ENCODE results near the gene LDLRAD4.
"Not testable (repeated sequence)": the region's sequence is repeated elsewhere in the genome, so short reads cannot be mapped to it uniquely, and the experiment has no call there.

Gene LDLRAD4

GRCh38 chr18:13454363-13455150, 236.0 kb downstream of the LDLRAD4 start:
- DNase-seq: no peak

- no peak for DNase-seq
These were observed 236.9 kb downstream of the LDLRAD4 start for GRCh38 chr18:13455471-13455870.

- no peak for DNase-seq
These were observed 237.5 kb downstream of the LDLRAD4 start for GRCh38 chr18:13455960-13456481.

GRCh38 chr18:13456736-13457271, 238.2 kb downstream of the LDLRAD4 start:
- no peak for DNase-seq

GRCh38 chr18:13457327-13457726, 238.8 kb downstream of the LDLRAD4 start:
- DNase-seq: no peak

GRCh38 chr18:13460946-13461345, 242.4 kb downstream of the LDLRAD4 start:
- no peak for DNase-seq

- DNase-seq: no peak
These were observed 242.9 kb downstream of the LDLRAD4 start for GRCh38 chr18:13461469-13461868.

GRCh38 chr18:13461936-13462335, 243.4 kb downstream of the LDLRAD4 start:
- no peak for DNase-seq

GRCh38 chr18:13462686-13463085, 244.1 kb downstream of the LDLRAD4 start:
- no peak for DNase-seq

- DNase-seq: no peak
These were observed 245.1 kb downstream of the LDLRAD4 start for GRCh38 chr18:13463526-13464210.

GRCh38 chr18:13464432-13465123, 246.0 kb downstream of the LDLRAD4 start:
- DNase-seq: peak; percentile 59

GRCh38 chr18:13465124-13465446, 246.5 kb downstream of the LDLRAD4 start:
- no peak for DNase-seq

- DNase-seq: no peak
These were observed 246.9 kb downstream of the LDLRAD4 start for GRCh38 chr18:13465476-13465875.

GRCh38 chr18:13470516-13471197, 252.1 kb downstream of the LDLRAD4 start:
- DNase-seq: no peak

GRCh38 chr18:13471198-13471845, 252.8 kb downstream of the LDLRAD4 start:
- no peak for DNase-seq

GRCh38 chr18:13471971-13472628, 253.5 kb downstream of the LDLRAD4 start:
- DNase-seq: no peak

GRCh38 chr18:13473751-13474150, 255.2 kb downstream of the LDLRAD4 start:
- DNase-seq: no peak

- DNase-seq: no peak
These were observed 255.8 kb downstream of the LDLRAD4 start for GRCh38 chr18:13474336-13474735.

- no peak for DNase-seq
These were observed 256.5 kb downstream of the LDLRAD4 start for GRCh38 chr18:13474907-13475545.

- not testable (repeated sequence) for DNase-seq
These were observed 257.8 kb downstream of the LDLRAD4 start for GRCh38 chr18:13476312-13476711.

- DNase-seq: no peak
These were observed 258.7 kb downstream of the LDLRAD4 start for GRCh38 chr18:13477147-13477683.

Measured in activated CD4-positive, alpha-beta T cell treated with anti-CD3 and anti-CD28 coated beads, Interleukin-2, amount 50 U/mL, for 1 hour (primary cell).